GM19397 (cell line): ENCODE data around the gene AOC1.
"Not testable (repeated sequence)": the region's sequence is repeated elsewhere in the genome, so short reads cannot be mapped to it uniquely, and the experiment has no call there.

ENCODE experiments used
- ATAC-seq: cut with Tn5 transposase; IDR thresholded peaks from one replicate; pipeline ENCODE4 v1.9.1; 2021; ENCODE audit warnings: mild to moderate bottlenecking, moderate library complexity; ENCODE audit not compliant: unreplicated experiment

Gene AOC1

GRCh38 chr7:150896562-150897209, 44.4 kb downstream of the AOC1 start:
- ATAC-seq = no peak

GRCh38 chr7:150897502-150898474, 45.5 kb downstream of the AOC1 start:
- peak; percentile 73 for ATAC-seq

GRCh38 chr7:150898475-150899011, 46.2 kb downstream of the AOC1 start:
- no peak for ATAC-seq

GRCh38 chr7:150900675-150901074, 48.4 kb downstream of the AOC1 start:
- no peak for ATAC-seq

GRCh38 chr7:150901160-150902035, 49.1 kb downstream of the AOC1 start:
- ATAC-seq = no peak

GRCh38 chr7:150902078-150903033, 50.0 kb downstream of the AOC1 start:
- no peak for ATAC-seq

- no peak for ATAC-seq
Measured at GRCh38 chr7:150903606-150904005, 51.3 kb downstream of the AOC1 start.

GRCh38 chr7:150904011-150904909, 51.9 kb downstream of the AOC1 start:
- no peak for ATAC-seq

GRCh38 chr7:150908173-150908572, 55.9 kb downstream of the AOC1 start:
- ATAC-seq = no peak

GRCh38 chr7:150909200-150909995, 57.1 kb downstream of the AOC1 start:
- ATAC-seq = no peak

- not testable (repeated sequence) for ATAC-seq
Measured at GRCh38 chr7:150910305-150910995, 58.1 kb downstream of the AOC1 start.

GRCh38 chr7:150910996-150911422, 58.7 kb downstream of the AOC1 start:
- ATAC-seq = no peak
